Glutamatergic neuron (in vitro differentiated cells): ENCODE results near the gene ATOX1. TPM values are rescaled to one million over a fixed set of nuclear protein-coding genes. Genes with fewer than 3 reads are reported as not detected.
"Not testable (repeated sequence)": the region's sequence is repeated elsewhere in the genome, so short reads cannot be mapped to it uniquely, and the experiment has no call there.

Experiments
- DNase-seq: peaks from one replicate; pipeline ENCODE4 v3.0.0; 2022
- H3K27ac Mint-ChIP-seq: one replicate; pipeline ENCODE4 v1.8.0; 2020; ENCODE audit warnings: mild to moderate bottlenecking, mixed read lengths, inconsistent platforms; ENCODE audit not compliant: unreplicated experiment
- H3K27me3 Mint-ChIP-seq: one replicate; pipeline ENCODE4 v1.8.0; 2020; ENCODE audit warnings: mild to moderate bottlenecking, moderate library complexity, mixed read lengths, inconsistent platforms; ENCODE audit not compliant: unreplicated experiment
- H3K36me3 Mint-ChIP-seq: one replicate; pipeline ENCODE4 v1.8.0; 2020; ENCODE audit warnings: mild to moderate bottlenecking, mixed read lengths, inconsistent platforms; ENCODE audit not compliant: unreplicated experiment
- H3K4me1 Mint-ChIP-seq: one replicate; pipeline ENCODE4 v1.8.0; 2020; ENCODE audit warnings: mild to moderate bottlenecking, low read depth, mixed read lengths, inconsistent platforms; ENCODE audit not compliant: unreplicated experiment
- H3K4me3 Mint-ChIP-seq: one replicate; pipeline ENCODE4 v1.8.0; 2020; ENCODE audit warnings: mild to moderate bottlenecking, mixed read lengths, inconsistent platforms; ENCODE audit not compliant: unreplicated experiment
- H3K9me3 Mint-ChIP-seq: one replicate; pipeline ENCODE4 v1.8.0; 2020; ENCODE audit warnings: mild to moderate bottlenecking, moderate library complexity, mixed read lengths, inconsistent platforms; ENCODE audit not compliant: unreplicated experiment
- CTCF ChIP-seq: fragments of 200-600 bp; sonication (generic); IDR thresholded peaks from one replicate; pipeline ENCODE4 v1.5.0; 2021; ENCODE audit not compliant: partially characterized antibody, unreplicated experiment
- total RNA-seq: library from RNA; stranded (reverse); fragmentation: NEBNext Ultra II Directional; extraction: Animal tissue kit (Norgen Biotek cat#: 25700); gene quantifications from one replicate; pipeline ENCODE4 v1.2.1, GENCODE V29; 2021; ENCODE audit not compliant: unreplicated experiment

Gene ATOX1
- total RNA-seq, 1 donor from 2014 or later = 82.9 TPM

GRCh38 chr5:151735646-151736045 is 22.8 kb downstream of the ATOX1 start:
- no peaks in the 10 kb centered on the region for H3K27me3 Mint-ChIP-seq
- no peak for DNase-seq
- TF ChIP-seq CTCF = no peak
- H3K9me3 Mint-ChIP-seq = peaks cover 2% of the 10 kb centered on the region
- H3K4me1 Mint-ChIP-seq = peaks cover 4% of the 10 kb centered on the region
- no peaks in the 10 kb centered on the region for H3K36me3 Mint-ChIP-seq
- H3K4me3 Mint-ChIP-seq = no peak overlapping the region
- no peak overlapping the region for H3K27ac Mint-ChIP-seq

GRCh38 chr5:151734064-151734408 is 24.4 kb downstream of the ATOX1 start:
- H3K27ac Mint-ChIP-seq = no peak overlapping the region
- TF ChIP-seq CTCF = no peak
- H3K36me3 Mint-ChIP-seq = no peaks in the 10 kb centered on the region
- DNase-seq = no peak
- H3K4me1 Mint-ChIP-seq = no peaks in the 10 kb centered on the region
- peaks cover 3% of the 10 kb centered on the region for H3K9me3 Mint-ChIP-seq
- H3K27me3 Mint-ChIP-seq = no peaks in the 10 kb centered on the region
- H3K4me3 Mint-ChIP-seq = no peak overlapping the region

GRCh38 chr5:151733358-151734063 is 24.9 kb downstream of the ATOX1 start:
- Mint-ChIP-seq H3K4me3 (no peak overlapping the region), H3K4me1 (no peaks in the 10 kb centered on the region), H3K9me3 (peaks cover 3% of the 10 kb centered on the region), H3K27ac (no peak overlapping the region), H3K36me3 (no peaks in the 10 kb centered on the region), H3K27me3 (no peaks in the 10 kb centered on the region)
- no peak for DNase-seq
- TF ChIP-seq CTCF = no peak

GRCh38 chr5:151730381-151730780 is 28.1 kb downstream of the ATOX1 start:
- Mint-ChIP-seq H3K4me3 (no peak overlapping the region), H3K9me3 (peaks cover 3% of the 10 kb centered on the region), H3K27ac (no peak overlapping the region), H3K27me3 (no peaks in the 10 kb centered on the region), H3K36me3 (no peaks in the 10 kb centered on the region), H3K4me1 (no peaks in the 10 kb centered on the region)
- TF ChIP-seq CTCF = no peak
- no peak for DNase-seq

GRCh38 chr5:151729597-151729996 is 28.8 kb downstream of the ATOX1 start:
- H3K9me3 Mint-ChIP-seq, H3K36me3 Mint-ChIP-seq, H3K27ac Mint-ChIP-seq, H3K27me3 Mint-ChIP-seq, DNase-seq, H3K4me3 Mint-ChIP-seq, H3K4me1 Mint-ChIP-seq: not testable (repeated sequence)
